Ectodermal cell (in vitro differentiated cells): ENCODE data around the gene OR51V1. TPM values are rescaled to one million over a fixed set of nuclear protein-coding genes. Genes with fewer than 3 reads are reported as not detected.
"Not testable (repeated sequence)": the region's sequence is repeated elsewhere in the genome, so short reads cannot be mapped to it uniquely, and the experiment has no call there.

Experiments used
- H3K27ac ChIP-seq: 2 replicates; pipeline ENCODE4 v1.7.0; 2013; ENCODE audit warnings: mild to moderate bottlenecking, low read depth, low read length; ENCODE audit not compliant: insufficient read depth, poor library complexity, severe bottlenecking
- H3K27me3 ChIP-seq: 2 replicates; pipeline ENCODE4 v1.7.0; 2013; ENCODE audit warnings: mild to moderate bottlenecking, low read length; ENCODE audit not compliant: insufficient read depth, control insufficient read depth, poor library complexity, severe bottlenecking
- H3K36me3 ChIP-seq: one replicate; pipeline ENCODE4 v1.7.0; 2013; ENCODE audit warnings: low read length; ENCODE audit not compliant: control insufficient read depth, insufficient read depth
- H3K4me1 ChIP-seq: one replicate; pipeline ENCODE4 v1.7.0; 2013; ENCODE audit warnings: low read length; ENCODE audit not compliant: control insufficient read depth, insufficient read depth
- H3K4me3 ChIP-seq: 2 replicates; pipeline ENCODE4 v1.7.0; 2013; ENCODE audit warnings: low read depth, low read length, control low read depth; ENCODE audit not compliant: insufficient read depth
- H3K9me3 ChIP-seq: 2 replicates; pipeline ENCODE4 v1.7.0; 2013; ENCODE audit warnings: mild to moderate bottlenecking, low read length, moderate library complexity; ENCODE audit not compliant: control insufficient read depth
- whole genome bisulfite sequencing, 2 experiments: methylation state at CpG; one replicate each; pipeline ENCODE4 v1.1.7; 2013; ENCODE audit warnings: missing lambda C conversion rate in 2 of 2; 5-methylcytosine and 5-hydroxymethylcytosine counted together
- polyA plus RNA-seq, 4 experiments: library from polyadenylated mRNA; stranded (reverse); fragments of 50-300 nt; gene quantifications; one replicate each; pipeline ENCODE4 v1.2.3, GENCODE V29; 2013

Gene OR51V1
- not detected for polyA plus RNA-seq (2013, experiment 1 of 4)
- not detected for polyA plus RNA-seq (2013, experiment 2 of 4)
- not detected for polyA plus RNA-seq (2013, experiment 3 of 4)
- polyA plus RNA-seq (2013, experiment 4 of 4) = not detected

GRCh38 chr11:5200582-5200981, at the start of gene OR51V1:
Gene OR51V1, minus strand, starts transcription at chr11:5200682. Its CDS starts 0 bp downstream, at chr11:5200682.
- Histone ChIP-seq H3K27me3 (no peaks in the 10 kb centered on the region), H3K27ac (no peak within 1 kb of the TSS), H3K4me1 (no peaks in the 10 kb centered on the region), H3K4me3 (no peak within 1 kb of the TSS), H3K36me3 (no peaks in the 10 kb centered on the region), H3K9me3 (no peaks in the 10 kb centered on the region)
- 91 to 94% methylated on average over 1 of the region's 1 CpG for WGBS, 2 experiments

- H3K36me3 ChIP-seq, H3K9me3 ChIP-seq, H3K27me3 ChIP-seq, H3K27ac ChIP-seq, H3K4me3 ChIP-seq, H3K4me1 ChIP-seq: not testable (repeated sequence)
- 82 to 92% methylated on average over 3 of the region's 9 CpGs for WGBS, 2 experiments
These were observed 49.4 kb upstream of the OR51V1 start, which contains the start of gene HBG1 for GRCh38 chr11:5249807-5250396. Gene HBG1, minus strand, starts transcription at chr11:5249857. Its CDS starts 53 bp downstream, at chr11:5249804.

- H3K4me3 ChIP-seq, H3K36me3 ChIP-seq, H3K9me3 ChIP-seq, H3K4me1 ChIP-seq, H3K27me3 ChIP-seq, H3K27ac ChIP-seq: not testable (repeated sequence)
- 67 to 100% methylated on average over 1 to 4 of the region's 7 CpGs for WGBS, 2 experiments
These were observed 48.0 kb upstream of the OR51V1 start for GRCh38 chr11:5248498-5248897.

GRCh38 chr11:5247472-5248192, 47.1 kb upstream of the OR51V1 start:
- no peaks in the 10 kb centered on the region for H3K27me3 ChIP-seq
- no peaks in the 10 kb centered on the region for H3K9me3 ChIP-seq
- no peak overlapping the region for H3K4me3 ChIP-seq
- H3K27ac ChIP-seq = no peak overlapping the region
- H3K4me1 ChIP-seq = no peaks in the 10 kb centered on the region
- WGBS, 2 experiments = 88 to 95% methylated on average over 3 of the region's 3 CpGs
- H3K36me3 ChIP-seq = no peaks in the 10 kb centered on the region

- Histone ChIP-seq H3K4me1 (no peaks in the 10 kb centered on the region), H3K9me3 (no peaks in the 10 kb centered on the region), H3K36me3 (no peaks in the 10 kb centered on the region), H3K4me3 (no peak overlapping the region), H3K27ac (no peak overlapping the region), H3K27me3 (no peaks in the 10 kb centered on the region)
- WGBS, 2 experiments = 91 to 96% methylated on average over 6 of the region's 6 CpGs
These were observed 46.4 kb upstream of the OR51V1 start for GRCh38 chr11:5246772-5247471.

GRCh38 chr11:5245155-5245554, 44.7 kb upstream of the OR51V1 start:
- Histone ChIP-seq H3K4me3 (no peak overlapping the region), H3K27me3 (no peaks in the 10 kb centered on the region), H3K4me1 (no peaks in the 10 kb centered on the region), H3K36me3 (no peaks in the 10 kb centered on the region), H3K27ac (no peak overlapping the region), H3K9me3 (no peaks in the 10 kb centered on the region)
- WGBS, 2 experiments = 95 to 96% methylated on average over 2 of the region's 2 CpGs

GRCh38 chr11:5243816-5244180, 43.3 kb upstream of the OR51V1 start:
- Histone ChIP-seq H3K9me3 (no peaks in the 10 kb centered on the region), H3K4me3 (no peak overlapping the region), H3K27me3 (no peaks in the 10 kb centered on the region), H3K27ac (no peak overlapping the region), H3K4me1 (no peaks in the 10 kb centered on the region), H3K36me3 (no peaks in the 10 kb centered on the region)
- 95 to 99% methylated on average over 4 of the region's 4 CpGs for WGBS, 2 experiments

- Histone ChIP-seq H3K4me1 (no peaks in the 10 kb centered on the region), H3K4me3 (no peak overlapping the region), H3K27ac (no peak overlapping the region), H3K27me3 (no peaks in the 10 kb centered on the region), H3K36me3 (no peaks in the 10 kb centered on the region), H3K9me3 (no peaks in the 10 kb centered on the region)
- WGBS, 2 experiments = 93 to 94% methylated on average over 7 of the region's 7 CpGs
These were observed 42.7 kb upstream of the OR51V1 start for GRCh38 chr11:5242933-5243815.

GRCh38 chr11:5242208-5242607, 41.7 kb upstream of the OR51V1 start:
- H3K36me3 ChIP-seq = no peaks in the 10 kb centered on the region
- no peaks in the 10 kb centered on the region for H3K4me1 ChIP-seq
- H3K27ac ChIP-seq = no peak overlapping the region
- no peaks in the 10 kb centered on the region for H3K9me3 ChIP-seq
- H3K4me3 ChIP-seq = no peak overlapping the region
- WGBS, 2 experiments = 83 to 91% methylated on average over 1 of the region's 2 CpGs
- no peaks in the 10 kb centered on the region for H3K27me3 ChIP-seq
